ENCODE measurements around the gene DLG2. TPM values are rescaled to one million over a fixed set of nuclear protein-coding genes. Genes with fewer than 3 reads are reported as not detected.

The DLG2 gene
- total and polyA plus RNA-seq, 9 of the 15 experiments (the other 6 are each of a cell fraction or from before 2014, with no cell fraction given), result 0.52 to 1.6 (median 0.95) TPM

DNA sequence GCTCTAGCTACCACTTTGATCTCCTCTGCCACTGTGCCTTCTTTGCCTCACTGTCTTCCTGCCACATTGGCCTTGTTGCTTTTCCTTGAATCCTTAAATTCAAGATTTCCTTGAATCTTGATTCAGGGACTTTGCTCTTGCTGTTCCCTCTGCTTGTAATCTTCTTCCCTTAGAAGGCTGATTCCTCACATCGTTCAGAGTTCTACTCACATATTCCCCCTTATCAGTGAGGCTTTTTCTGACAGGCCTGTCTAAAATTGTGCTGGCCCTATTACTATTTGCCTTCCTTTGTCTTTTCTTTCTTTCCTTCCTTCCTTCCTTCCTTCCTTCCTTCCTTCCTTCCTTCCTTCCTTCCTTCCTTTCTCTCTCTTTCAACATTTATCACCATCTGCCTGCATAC is 2134.1 kb downstream of the DLG2 start:
- Histone ChIP-seq H3K9ac (ENCODE audit: insufficient read depth in 1 of 2, low read depth in 2 of 2, low read length in 2 of 2) (no peak overlapping the region), H3K4me2 (ENCODE audit: insufficient read depth, low read length) (no peak overlapping the region), H3K4me1 (replicated peaks in 1 of 2; ENCODE audit: control insufficient read depth in 2 of 2, insufficient read depth in 2 of 2, low read length in 2 of 2) (no peaks in the 10 kb centered on the region), H3K27ac (ENCODE audit: extremely low read depth, low read depth, low read length) (no peak overlapping the region), H3K36me3 (ENCODE audit: control insufficient read depth, insufficient read depth, low read length) (no peaks in the 10 kb centered on the region), H3K4me3 (no peak overlapping the region), H3K9me3 (replicated peaks; ENCODE audit: control insufficient read depth, insufficient read depth, low read depth, low read length) (no peaks in the 10 kb centered on the region), H4K20me1 (replicated peaks; ENCODE audit: control insufficient read depth, insufficient read depth, low read length) (no peaks in the 10 kb centered on the region), H2AFZ (ENCODE audit: low read depth, low read length) (no peak overlapping the region), H3K9me1 (ENCODE audit: control insufficient read depth, insufficient read depth, low read length) (no peaks in the 10 kb centered on the region), H3K27me3 (ENCODE audit: control insufficient read depth in 2 of 2, insufficient read depth in 2 of 2, low read length in 2 of 2) (no peaks in the 10 kb centered on the region), H3K79me2 (ENCODE audit: control insufficient read depth, insufficient read depth, low read length) (no peaks in the 10 kb centered on the region)
- ATAC-seq (no peak), FAIRE-seq (no peak), DNase-seq (ENCODE audit: extremely low read depth in 1 of 4, low spot score in 3 of 4) (no peak)
- in situ Hi-C loops (cut with MboI) (no loop called here), intact Hi-C loops (cut with micrococcal nuclease) (no loop called here)
- TF ChIP-seq ZNF311 (CRISPR knock-in tag; IDR thresholded peaks at IDR 0.05) (no peak), ZNF174 (CRISPR knock-in tag; IDR thresholded peaks at IDR 0.05) (no peak), ZNF561 (CRISPR knock-in tag; conservative IDR thresholded peaks at IDR 0.05) (no peak)
- WGBS (ENCODE audit: insufficient coverage, low coverage, missing lambda C conversion rate), result 0% methylated on average over 1 of the region's 1 CpG
- ChIA-PET CTCF (ENCODE audit: low intra/inter-chr PET ratio) (no interaction called here), POLR2A (no interaction called here)
- no TSS peak for BruUV-seq (replicated peaks)

DNA sequence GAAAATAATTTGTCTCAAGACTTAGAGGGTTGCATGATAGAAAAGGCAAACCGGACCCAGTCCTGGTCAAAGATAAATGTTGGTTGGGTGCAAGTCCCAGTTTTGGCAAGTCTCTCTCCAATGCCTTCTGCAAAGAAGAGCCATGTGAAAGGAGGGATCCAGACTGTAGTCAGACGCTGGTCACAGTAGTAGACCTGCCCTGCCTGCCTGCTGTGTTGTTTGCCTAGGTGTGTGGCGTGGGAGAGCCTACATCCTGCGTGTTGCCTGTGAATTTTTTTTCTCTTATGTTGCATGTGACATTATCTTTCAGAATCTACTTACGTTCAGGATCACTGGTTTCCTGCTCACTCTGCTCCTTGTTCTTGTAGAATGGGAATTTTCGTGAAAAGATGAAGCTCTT is 2143.3 kb downstream of the DLG2 start:
- Histone ChIP-seq H2AFZ (ENCODE audit: low read depth, low read length) (no peak overlapping the region), H3K9me3 (replicated peaks; ENCODE audit: control insufficient read depth, insufficient read depth, low read depth, low read length) (no peaks in the 10 kb centered on the region), H3K4me2 (ENCODE audit: insufficient read depth, low read length) (no peak overlapping the region), H3K27me3 (ENCODE audit: control insufficient read depth in 2 of 2, insufficient read depth in 2 of 2, low read length in 2 of 2) (no peaks in the 10 kb centered on the region), H3K4me3 (no peak overlapping the region), H3K4me1 (replicated peaks in 1 of 2; ENCODE audit: control insufficient read depth in 2 of 2, insufficient read depth in 2 of 2, low read length in 2 of 2) (no peaks in the 10 kb centered on the region), H3K27ac (ENCODE audit: extremely low read depth, low read depth, low read length) (no peak overlapping the region), H3K9me1 (ENCODE audit: control insufficient read depth, insufficient read depth, low read length) (no peaks in the 10 kb centered on the region), H3K36me3 (ENCODE audit: control insufficient read depth, insufficient read depth, low read length) (no peaks in the 10 kb centered on the region), H3K79me2 (ENCODE audit: control insufficient read depth, insufficient read depth, low read length) (no peaks in the 10 kb centered on the region), H3K9ac (ENCODE audit: insufficient read depth in 1 of 2, low read depth in 2 of 2, low read length in 2 of 2) (no peak overlapping the region), H4K20me1 (replicated peaks; ENCODE audit: control insufficient read depth, insufficient read depth, low read length) (no peaks in the 10 kb centered on the region)
- intact Hi-C loops (cut with micrococcal nuclease), result no loop called here
- in situ Hi-C loops (cut with MboI), result no loop called here
- no peak for ATAC-seq
- no peak for DNase-seq (ENCODE audit: extremely low read depth in 1 of 4, low spot score in 3 of 4)
- POLR2A ChIA-PET, result interaction anchor here (0.6 kb wide), 1 partner anchor 152 kb away, joined by 3 read pairs; no protein-coding TSS in a partner anchor
- no peak for FAIRE-seq
- WGBS (ENCODE audit: insufficient coverage, low coverage, missing lambda C conversion rate), result 1% methylated on average over 6 of the region's 6 CpGs
- no TSS peak for BruUV-seq (replicated peaks)
- CTCF ChIA-PET (ENCODE audit: low intra/inter-chr PET ratio), result no interaction called here
- TF ChIP-seq RFX7 (CRISPR knock-in tag; IDR thresholded peaks at IDR 0.05), result no peak
- TF ChIP-seq PTTG1 (tag; IDR thresholded peaks at IDR 0.05; ENCODE audit: low read depth), result no peak
- TF ChIP-seq ZKSCAN8 (CRISPR knock-in tag; IDR thresholded peaks at IDR 0.05), result no peak
- no peak for TF ChIP-seq SLC30A9 (CRISPR knock-in tag; IDR thresholded peaks at IDR 0.05)
- no peak for TF ChIP-seq HMG20A (CRISPR knock-in tag; conservative IDR thresholded peaks at IDR 0.05)
- no peak for TF ChIP-seq ZZZ3 (IDR thresholded peaks at IDR 0.05)

Data from K562 (cell line).